ENCODE results near the gene USH2A.
"Not testable (repeated sequence)": the region's sequence is repeated elsewhere in the genome, so short reads cannot be mapped to it uniquely, and the experiment has no call there.

Gene USH2A

DNA sequence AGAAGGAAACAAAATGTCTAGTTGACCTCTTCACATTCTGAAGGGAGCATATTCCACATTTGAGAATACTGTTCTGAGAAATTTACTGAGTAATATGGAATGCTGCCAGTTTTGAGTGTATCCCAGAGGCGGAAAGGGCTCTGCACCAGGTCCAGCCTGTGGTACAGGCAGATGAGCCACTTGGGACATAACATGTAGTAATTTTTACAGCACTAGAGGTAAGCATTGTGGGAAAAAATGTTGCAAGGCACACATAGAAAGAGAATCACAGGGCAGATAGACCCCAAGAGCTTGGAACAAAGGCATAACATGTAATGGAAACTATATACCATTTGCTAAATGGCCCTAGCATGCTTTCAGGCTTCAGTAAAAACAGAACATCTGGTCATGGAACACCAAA lies 228.5 kb downstream of the USH2A start:
- no peak for DNase-seq

DNA sequence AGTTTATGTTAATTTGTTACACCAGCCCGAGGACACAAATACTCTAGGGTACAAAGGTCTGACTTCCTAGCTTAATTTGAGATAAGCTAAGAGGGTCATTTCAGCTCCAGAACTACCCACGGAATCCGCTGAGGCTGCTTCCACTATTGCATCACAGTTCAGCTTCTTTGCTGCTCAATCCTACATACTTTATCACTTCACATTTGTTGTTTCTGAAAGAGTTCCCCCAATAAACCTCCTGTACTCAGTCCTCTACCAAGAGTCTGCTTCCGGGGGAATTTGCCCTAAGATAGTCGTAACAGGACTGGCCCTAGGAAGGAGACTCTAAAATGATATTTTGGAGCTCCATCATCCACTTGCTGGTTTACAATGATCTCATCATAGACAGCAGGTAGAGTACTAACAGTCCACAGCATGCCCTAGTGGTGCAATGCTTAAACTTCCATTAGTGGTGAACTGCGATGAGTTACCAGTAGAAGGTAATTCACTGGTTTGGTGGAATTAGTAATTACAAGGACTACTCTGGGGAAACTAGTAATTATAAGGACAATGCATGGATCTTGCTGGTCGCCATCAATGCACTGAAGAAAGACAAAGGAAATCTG lies 229.3 kb downstream of the USH2A start:
- peak; percentile 22 for DNase-seq

GRCh38 chr1:216190438-216190837 lies 232.8 kb downstream of the USH2A start:
- DNase-seq = no peak

DNA sequence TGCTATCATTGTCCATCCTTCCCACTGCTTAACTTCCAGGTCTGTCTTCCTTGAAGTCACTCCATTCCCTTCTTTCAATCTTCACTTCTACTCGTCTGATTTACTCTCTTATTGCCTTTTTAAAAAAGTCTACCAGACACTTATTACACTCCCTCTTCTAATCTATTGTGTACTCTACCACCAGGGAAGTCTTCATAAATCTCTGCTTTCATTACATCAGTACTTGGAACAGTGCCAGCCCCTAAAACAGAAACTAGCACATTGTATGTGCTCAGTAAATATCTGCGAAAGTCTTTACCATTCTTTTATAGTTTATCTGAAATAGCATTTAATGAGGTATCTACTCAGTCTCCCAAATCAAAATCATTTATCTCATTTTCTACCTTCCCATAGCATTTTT lies 236.4 kb downstream of the USH2A start:
- no peak for DNase-seq

DNA sequence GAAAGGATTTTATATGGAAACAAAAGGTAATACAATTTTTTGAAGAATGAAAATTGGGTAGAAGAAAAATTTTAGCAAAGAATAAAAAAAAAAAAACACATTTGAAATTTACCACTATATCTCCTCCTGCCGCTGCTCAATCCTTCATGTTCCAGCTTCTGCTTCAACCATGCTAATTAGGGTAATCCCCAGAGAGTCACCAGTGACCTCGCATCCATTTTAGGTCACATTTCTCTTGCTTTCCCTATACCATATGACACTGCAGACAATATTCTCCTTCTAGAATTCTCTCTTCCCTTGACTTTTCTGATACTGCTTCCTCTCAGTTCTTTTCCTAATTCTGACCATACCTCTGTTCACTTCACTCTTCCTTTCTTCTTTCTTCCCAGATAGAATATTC lies 237.1 kb downstream of the USH2A start:
- no peak for DNase-seq

- no peak for DNase-seq
Observed at GRCh38 chr1:216184126-216184680, 239.0 kb downstream of the USH2A start.

DNA sequence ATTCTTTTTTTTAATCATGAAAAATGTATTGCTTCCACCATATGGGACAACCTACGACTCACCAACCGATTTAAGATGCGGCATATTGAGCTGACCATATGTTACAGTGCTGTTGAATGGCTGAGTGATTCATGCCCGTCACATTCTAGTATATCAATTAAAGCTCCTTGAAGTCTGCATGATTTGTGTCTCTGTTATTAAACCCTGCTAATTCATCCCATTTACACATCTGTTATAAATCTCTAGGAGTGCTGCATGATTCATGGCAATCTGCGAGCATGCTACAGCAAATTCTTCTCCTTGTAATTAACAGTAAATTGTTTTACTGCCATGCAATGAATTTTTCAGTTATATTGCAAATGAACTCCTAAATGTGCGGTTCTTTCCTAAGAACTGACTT lies 239.8 kb downstream of the USH2A start:
- DNase-seq = peak; percentile 23

GRCh38 chr1:216183007-216183406 lies 240.2 kb downstream of the USH2A start:
- DNase-seq = peak; percentile 23

DNA sequence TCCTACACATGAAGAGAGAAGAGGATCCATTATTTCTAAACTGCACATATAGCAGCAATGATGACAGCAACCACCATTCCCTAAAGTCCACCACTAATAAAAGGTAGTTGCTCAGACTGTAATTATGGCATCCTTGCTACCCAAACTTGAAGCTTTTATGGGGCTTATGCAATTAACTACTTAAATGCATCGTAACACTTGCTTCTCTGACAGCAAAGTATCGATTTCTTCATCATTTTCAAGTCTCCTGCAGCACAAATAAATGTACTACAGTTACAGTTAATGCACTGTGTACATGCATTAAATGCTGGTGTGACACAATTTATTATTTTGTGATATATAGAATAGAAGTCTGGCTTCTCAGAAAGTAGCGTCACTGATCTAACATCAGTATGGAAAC lies 241.7 kb downstream of the USH2A start:
- no peak for DNase-seq

DNA sequence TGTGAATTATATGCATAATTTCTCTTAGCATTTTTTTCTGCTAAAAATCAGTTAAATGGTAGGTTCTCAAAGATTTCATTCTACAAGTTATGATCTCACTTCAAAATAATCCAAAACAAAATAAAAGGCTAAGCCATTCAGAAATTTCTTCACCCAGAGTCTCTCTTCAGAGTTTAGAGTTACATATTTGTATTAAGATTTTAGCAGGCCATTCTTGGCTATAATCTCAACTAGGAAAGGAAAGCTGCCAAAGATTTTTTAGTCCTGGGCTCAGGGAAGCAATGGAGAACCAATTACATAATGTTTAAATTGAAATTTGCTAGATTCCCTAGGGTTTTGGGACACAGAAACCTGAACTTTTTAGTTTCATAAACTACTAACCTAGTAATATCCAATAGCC lies 245.0 kb downstream of the USH2A start:
- no peak for DNase-seq

DNA sequence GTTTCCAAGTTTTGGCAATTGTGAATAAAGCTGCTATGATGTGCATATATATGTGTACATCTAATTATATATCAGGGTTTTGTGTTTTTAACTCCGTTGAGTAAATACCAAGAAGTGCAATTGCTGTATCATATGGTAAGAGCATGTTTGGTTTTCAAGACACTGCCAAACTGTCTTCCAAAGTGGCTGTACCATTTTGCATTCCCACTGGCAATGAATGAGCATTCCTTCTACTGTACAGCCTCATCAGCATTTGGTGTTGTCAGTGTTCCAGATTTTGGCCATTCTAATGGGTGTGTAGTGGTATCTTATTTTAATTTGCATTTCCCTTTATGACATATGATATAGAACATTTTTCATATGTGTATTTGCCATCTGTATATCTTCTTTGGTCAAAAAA lies 246.3 kb downstream of the USH2A start:
- no peak for DNase-seq

DNA sequence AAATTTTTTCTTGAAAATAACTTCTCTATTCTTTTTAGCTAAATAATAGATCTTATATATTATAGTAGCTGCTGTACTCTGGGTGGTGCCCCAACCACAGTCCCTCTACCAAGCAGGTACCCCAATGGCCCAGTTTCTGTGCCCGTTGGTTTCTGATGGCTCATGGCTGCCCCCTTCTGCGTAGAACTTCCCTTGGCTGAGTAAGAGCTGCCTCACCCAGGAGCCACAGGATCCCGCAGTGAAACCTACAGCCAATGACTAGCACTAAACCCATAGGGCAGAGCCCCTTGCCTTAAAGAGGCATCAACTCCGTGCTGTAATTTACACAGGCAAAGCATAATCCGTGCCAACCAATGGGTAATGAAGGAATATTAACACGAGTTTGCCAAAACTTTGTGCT lies 247.5 kb downstream of the USH2A start:
- DNase-seq = no peak

DNA sequence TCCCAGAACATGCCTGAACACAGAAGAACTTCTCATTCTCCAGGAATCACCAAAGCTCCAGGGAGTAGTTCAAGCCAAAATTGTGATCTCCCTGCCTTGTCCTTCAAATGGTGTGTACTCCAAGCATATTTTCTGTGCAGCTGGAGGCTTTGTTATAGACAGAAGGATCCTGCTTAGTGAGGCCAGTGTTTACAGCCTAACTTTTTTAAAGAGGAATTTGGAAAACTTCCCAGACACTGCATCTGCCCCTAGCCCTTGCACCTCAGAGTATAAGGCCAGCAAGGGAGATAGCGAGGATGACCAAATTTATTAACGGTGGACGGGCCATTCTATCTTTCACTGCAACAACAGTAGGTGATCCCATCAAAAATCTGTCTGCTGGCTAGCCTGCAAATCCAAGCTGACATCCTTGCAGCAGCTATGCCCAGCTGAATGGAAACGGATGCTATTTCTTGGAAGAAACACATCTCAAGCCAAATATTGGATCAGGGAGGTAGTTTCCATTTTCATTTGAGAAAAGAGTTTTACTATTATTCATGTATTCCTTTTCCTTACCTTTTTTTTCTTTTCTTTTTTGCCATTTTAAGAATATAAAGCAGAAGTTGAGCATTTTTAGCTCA lies 249.8 kb downstream of the USH2A start:
- no peak for DNase-seq

DNA sequence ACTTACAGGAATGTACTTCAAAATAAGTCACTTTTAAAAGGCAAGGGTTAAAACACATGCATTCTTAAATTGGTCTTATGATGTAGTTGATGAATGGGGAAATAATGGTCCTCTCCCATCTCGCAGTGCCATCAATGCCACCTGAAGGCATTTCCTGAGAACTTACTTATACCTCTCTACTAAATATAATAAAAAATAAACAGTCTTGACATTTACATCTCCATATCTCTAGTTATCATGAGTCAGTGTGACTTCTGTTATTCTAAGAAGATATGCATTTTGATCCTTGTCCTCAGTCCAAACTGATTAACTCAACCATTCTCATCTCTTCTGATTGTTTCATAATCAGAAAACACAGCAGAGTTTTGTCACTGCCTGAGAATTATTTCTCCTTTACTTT lies 253.9 kb downstream of the USH2A start:
- no peak for DNase-seq

DNA sequence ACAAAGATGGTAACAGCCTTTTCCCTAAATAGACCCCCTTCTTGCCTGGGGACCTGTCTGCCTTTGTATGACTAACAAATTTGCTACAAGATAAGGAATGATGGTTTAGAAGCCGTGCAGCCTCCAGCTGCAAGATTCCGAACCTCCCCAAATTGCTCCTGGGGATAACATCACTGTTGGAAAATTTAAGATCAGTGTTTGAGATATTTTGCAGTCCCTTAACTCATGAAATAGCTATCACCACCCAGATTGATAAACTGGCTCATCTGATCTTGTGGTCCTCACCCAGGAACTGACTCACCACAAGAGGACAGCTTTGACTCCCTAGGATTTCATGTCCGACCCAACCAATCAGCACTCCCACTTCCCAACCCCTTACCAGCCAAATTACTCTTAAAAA lies 254.7 kb downstream of the USH2A start:
- no peak for DNase-seq

DNA sequence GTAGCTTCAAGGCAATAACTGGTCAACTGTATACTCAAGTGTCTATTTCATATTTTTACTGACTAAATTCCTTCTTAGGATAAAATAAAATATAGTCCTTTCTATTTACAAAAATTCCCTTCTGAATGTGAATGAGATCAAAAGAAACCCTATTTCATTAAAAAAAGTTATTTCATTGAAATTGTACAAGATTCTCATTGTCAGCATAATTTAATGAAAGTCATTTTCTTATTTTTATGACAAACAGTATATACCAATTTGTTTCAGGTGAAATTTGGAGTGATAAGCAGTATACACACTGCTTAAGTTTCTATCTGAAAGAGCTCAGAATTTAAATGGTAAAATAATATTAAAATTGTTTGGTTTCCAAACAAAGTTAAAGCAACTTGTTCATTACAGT lies 269.2 kb downstream of the USH2A start:
- DNase-seq = no peak

- no peak for DNase-seq
Observed at GRCh38 chr1:216153130-216153529, 270.1 kb downstream of the USH2A start.

DNA sequence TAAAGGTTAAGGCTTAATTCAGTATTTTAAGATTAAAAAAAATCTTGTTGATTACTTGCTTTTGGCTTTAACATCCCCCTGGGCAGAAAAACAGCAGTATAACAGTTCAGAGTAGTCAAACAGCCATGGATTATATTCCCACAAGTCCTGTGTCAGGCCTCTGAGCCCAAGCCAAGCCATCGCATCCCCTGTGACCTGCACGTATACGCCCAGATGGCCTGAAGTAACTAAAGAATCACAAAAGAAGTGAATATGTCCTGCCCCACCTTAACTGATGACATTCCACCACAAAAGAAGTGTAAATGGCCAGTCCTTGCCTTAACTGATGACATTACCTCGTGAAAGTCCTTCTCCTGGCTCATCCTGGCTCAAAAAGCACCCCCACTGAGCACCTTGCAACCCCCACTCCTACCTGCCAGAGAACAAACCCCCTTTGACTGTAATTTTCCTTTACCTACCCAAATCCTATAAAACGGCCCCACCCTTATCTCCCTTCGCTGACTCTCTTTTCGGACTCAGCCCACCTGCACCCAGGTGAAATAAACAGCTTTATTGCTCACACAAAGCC lies 277.7 kb downstream of the USH2A start:
- not testable (repeated sequence) for DNase-seq

GRCh38 chr1:216144661-216145450 lies 278.4 kb downstream of the USH2A start:
- DNase-seq = no peak

DNA sequence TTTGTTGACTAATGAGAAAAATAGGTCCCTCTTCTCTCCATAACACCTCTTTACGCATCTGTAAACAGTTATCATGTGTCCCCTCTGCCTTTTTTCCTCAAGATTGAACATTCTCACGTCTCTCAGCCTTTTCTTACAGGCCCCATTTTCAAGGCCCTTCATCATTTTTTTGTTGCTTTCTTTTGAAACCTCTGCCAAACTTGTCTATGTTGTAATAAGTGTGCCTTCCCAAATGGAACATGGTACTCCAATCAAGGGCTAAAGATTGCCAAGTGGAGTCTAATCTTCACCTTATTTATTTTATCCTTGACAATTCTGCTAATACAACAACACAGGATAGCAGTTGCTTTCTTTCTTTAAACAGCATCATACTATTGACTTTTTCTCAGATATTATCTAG lies 280.3 kb downstream of the USH2A start:
- no peak for DNase-seq

DNA sequence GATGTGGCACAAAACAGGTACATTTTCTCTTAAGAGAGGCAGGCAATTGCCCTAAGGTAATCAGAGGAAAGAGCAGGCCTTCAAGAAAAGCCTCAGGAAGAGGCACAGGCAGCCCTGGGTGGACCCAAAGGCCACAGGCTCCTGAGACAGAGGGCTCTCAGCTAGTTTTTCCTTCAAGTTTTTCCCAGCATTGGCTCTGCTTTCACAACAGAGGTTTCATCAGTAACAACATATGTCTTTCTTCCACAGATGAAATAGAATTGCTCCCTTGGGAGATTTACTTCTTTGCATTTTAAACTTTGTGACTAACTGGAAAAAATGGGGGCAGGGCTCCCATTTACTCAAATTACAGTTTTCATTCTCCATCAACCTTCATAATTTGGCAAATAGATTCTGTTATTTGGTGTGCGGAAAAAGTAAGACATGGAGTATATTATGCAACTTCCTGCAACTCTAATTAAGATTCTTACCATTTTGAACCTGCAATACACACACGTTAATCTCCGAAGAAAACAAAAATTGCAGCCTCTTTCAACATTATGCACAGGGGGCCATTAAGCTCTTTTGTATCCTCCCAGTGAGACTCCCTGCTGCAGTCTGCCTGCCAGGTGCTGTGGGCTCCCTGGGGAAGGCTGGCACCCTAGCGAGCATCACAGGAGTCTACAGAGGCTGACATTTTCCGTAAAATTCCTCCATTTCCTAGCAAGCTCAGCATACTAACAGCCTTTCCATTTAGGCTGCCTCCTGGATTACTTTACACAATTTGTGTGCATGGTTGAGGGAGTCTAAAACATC lies 282.3 kb downstream of the USH2A start:
- no peak for DNase-seq

- DNase-seq = no peak
Observed at GRCh38 chr1:216124192-216124781, 299.0 kb downstream of the USH2A start.
